T-helper 2 cell treated with Interferon-gamma antibody and Interleukin-4, amounts not matched to agents 5 μg/mL and 100 μg/mL, for 36 hours (primary cell): Measurements from ENCODE around the gene RSPH10B.
"Not testable (repeated sequence)": the region's sequence is repeated elsewhere in the genome, so short reads cannot be mapped to it uniquely, and the experiment has no call there.

Experiments
- DNase-seq: peaks from one replicate; pipeline ENCODE4 v3.0.0; 2021; ENCODE audit warnings: low spot score
- H3K27ac Mint-ChIP-seq: one replicate; pipeline ENCODE4 v1.8.0; 2021; ENCODE audit warnings: mild to moderate bottlenecking, mixed read lengths
- H3K27me3 Mint-ChIP-seq: one replicate; pipeline ENCODE4 v1.8.0; 2021; ENCODE audit warnings: low read depth, mixed read lengths
- H3K36me3 Mint-ChIP-seq: one replicate; pipeline ENCODE4 v1.8.0; 2021; ENCODE audit warnings: low read depth, mixed read lengths
- H3K4me1 Mint-ChIP-seq: one replicate; pipeline ENCODE4 v1.8.0; 2021; ENCODE audit warnings: low read depth, mixed read lengths
- H3K4me3 Mint-ChIP-seq: one replicate; pipeline ENCODE4 v1.8.0; 2022; ENCODE audit warnings: mild to moderate bottlenecking, moderate library complexity, mixed read lengths
- H3K9me3 Mint-ChIP-seq: one replicate; pipeline ENCODE4 v1.8.0; 2021; ENCODE audit warnings: mixed read lengths

RSPH10B gene

GRCh38 chr7:5973580-5973979 is 3.1 kb upstream of the RSPH10B start:
- not testable (repeated sequence) for H3K4me3 Mint-ChIP-seq, DNase-seq, H3K36me3 Mint-ChIP-seq, H3K27ac Mint-ChIP-seq, H3K27me3 Mint-ChIP-seq, H3K4me1 Mint-ChIP-seq, H3K9me3 Mint-ChIP-seq

- H3K4me3 Mint-ChIP-seq, DNase-seq, H3K27me3 Mint-ChIP-seq: not testable (repeated sequence)
Measured at GRCh38 chr7:5963810-5964209, 6.7 kb downstream of the RSPH10B start.

DNA sequence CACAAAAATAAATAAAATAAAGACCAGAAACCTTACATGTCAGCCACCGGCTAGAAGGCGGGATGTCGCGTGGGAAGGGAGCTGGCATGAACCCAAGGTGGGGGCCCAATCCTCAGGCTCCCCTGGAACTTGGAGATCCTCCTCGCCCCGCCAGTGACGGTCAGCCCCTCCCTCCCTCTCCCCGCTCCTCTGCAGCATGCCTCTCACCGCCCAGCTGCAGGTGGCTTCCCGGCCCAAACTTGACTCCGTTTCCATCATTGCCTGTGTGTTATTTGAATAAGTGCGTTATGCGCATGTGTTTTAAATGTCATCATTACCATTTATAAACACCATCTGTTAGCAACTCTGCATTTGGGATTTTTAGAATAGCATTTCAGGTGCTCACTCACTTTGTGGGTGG is 7.3 kb downstream of the RSPH10B start:
- H3K27me3 Mint-ChIP-seq, H3K4me1 Mint-ChIP-seq, H3K36me3 Mint-ChIP-seq, DNase-seq, H3K27ac Mint-ChIP-seq, H3K9me3 Mint-ChIP-seq, H3K4me3 Mint-ChIP-seq: not testable (repeated sequence)

More at GRCh38 chr7:5963810-5964209, 6.7 kb downstream of the RSPH10B start:
- not testable (repeated sequence) for H3K27ac Mint-ChIP-seq, H3K4me1 Mint-ChIP-seq, H3K9me3 Mint-ChIP-seq, H3K36me3 Mint-ChIP-seq

DNA sequence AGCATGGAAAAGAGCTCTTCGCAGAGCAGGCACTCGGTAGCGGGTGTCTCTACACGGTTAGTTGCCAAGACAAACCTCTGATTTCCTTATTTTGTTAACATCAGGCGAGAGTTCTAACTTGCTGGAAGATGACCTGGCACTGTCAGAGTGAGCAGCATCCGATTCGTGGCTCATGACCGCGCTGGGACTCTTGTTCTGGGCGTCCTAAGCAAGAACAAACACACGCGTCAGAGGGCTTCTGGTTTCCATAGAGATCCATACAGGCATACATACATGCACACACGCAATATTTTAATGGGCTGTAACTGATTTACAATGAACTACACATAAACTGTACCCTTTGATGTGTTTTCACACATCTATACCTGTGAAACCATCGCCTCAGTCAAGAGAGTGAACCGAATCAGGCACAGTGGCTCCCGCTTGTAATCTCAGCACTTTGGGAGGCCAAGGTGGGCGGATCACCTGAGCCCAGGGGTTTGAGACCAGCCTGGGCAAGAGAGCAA is 35.5 kb downstream of the RSPH10B start:
- DNase-seq, H3K27ac Mint-ChIP-seq, H3K27me3 Mint-ChIP-seq, H3K4me1 Mint-ChIP-seq, H3K36me3 Mint-ChIP-seq, H3K4me3 Mint-ChIP-seq, H3K9me3 Mint-ChIP-seq: not testable (repeated sequence)

DNA sequence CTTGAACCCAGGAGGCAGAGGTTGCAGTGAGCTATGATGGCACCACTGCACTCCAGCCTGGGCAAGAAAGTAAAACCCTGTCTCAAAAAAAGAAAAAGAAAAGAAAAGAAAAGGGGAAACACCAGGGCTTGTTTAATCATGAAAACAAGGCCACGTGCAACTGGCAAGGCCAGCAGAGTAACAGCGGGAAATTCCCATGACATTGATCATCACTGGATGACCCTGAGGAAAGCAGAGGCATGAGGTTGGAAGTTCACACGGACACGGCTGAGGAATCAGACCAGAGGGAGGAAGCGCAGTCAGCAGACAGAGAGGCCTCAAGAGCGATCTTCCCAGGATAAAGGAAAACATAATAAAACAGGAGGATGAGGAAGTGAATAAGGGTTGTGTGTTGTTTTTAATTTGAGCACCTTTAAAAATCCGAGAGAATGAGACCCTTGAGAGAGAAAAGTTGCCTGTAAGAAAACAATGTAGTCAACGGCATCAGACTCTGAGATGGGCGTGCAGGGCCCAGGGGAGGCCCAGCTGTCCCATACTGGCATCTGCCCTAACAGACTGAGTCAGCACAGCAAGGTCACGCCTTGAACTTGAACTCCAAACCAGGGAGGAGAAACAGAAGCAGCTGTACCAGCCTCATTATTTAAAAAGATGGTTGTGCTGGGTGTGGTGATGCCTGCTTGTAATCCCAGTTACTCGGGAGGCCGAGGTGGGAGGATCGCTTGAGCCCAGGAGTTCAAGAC is 38.4 kb downstream of the RSPH10B start:
- H3K27me3 Mint-ChIP-seq, H3K27ac Mint-ChIP-seq, H3K4me1 Mint-ChIP-seq, DNase-seq, H3K9me3 Mint-ChIP-seq, H3K4me3 Mint-ChIP-seq, H3K36me3 Mint-ChIP-seq: not testable (repeated sequence)

- H3K9me3 Mint-ChIP-seq, H3K27ac Mint-ChIP-seq, DNase-seq, H3K4me1 Mint-ChIP-seq, H3K27me3 Mint-ChIP-seq, H3K4me3 Mint-ChIP-seq, H3K36me3 Mint-ChIP-seq: not testable (repeated sequence)
Measured at GRCh38 chr7:5931250-5931649, 39.2 kb downstream of the RSPH10B start.

DNA sequence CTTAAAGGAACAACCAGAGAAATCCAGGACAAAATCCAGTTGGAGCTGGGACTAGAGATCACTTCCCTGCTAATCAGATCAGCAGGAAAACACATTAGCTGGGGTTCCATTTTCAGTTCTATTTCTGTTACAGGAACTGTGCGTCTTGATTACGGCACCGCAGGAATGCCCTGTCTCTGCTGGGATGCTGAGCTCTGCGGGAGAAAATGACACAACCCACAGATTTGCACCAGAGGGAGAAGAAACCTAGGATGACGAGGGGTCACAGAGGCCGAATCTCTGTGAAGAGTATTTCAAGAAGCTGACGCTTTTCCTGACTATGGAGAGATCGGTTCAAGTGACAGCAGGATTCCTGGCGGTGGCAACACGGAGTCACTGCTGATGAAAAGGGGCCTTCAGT is 40.2 kb downstream of the RSPH10B start:
- not testable (repeated sequence) for H3K27me3 Mint-ChIP-seq, DNase-seq, H3K9me3 Mint-ChIP-seq, H3K4me1 Mint-ChIP-seq, H3K36me3 Mint-ChIP-seq, H3K4me3 Mint-ChIP-seq, H3K27ac Mint-ChIP-seq

- not testable (repeated sequence) for H3K27ac Mint-ChIP-seq, H3K27me3 Mint-ChIP-seq, H3K4me3 Mint-ChIP-seq, H3K9me3 Mint-ChIP-seq, H3K36me3 Mint-ChIP-seq, H3K4me1 Mint-ChIP-seq, DNase-seq
Measured at GRCh38 chr7:5926263-5926870, 44.1 kb downstream of the RSPH10B start.

DNA sequence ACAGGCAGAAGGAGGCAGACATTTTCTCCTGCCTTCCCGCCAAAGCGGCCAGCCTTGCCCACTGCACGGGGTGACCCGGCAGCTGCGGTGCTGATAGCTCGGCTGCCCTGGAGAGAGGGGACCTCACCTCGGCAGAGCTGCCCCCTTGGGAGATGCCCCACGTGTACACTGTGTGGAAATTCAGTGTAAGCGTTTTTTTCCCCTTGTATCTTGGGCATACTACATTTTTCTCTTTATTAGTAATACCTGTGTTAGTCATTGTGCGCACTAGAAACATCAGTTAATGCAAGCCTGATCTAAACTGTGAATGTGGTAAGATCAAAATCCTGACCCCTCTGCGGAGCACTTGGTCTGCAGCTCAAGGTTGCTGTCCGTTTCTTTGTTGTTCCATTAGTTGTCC is 45.9 kb downstream of the RSPH10B start:
- not testable (repeated sequence) for H3K27me3 Mint-ChIP-seq, H3K4me1 Mint-ChIP-seq, H3K9me3 Mint-ChIP-seq, H3K4me3 Mint-ChIP-seq, H3K36me3 Mint-ChIP-seq, H3K27ac Mint-ChIP-seq, DNase-seq

GRCh38 chr7:5924180-5924579 is 46.3 kb downstream of the RSPH10B start:
- not testable (repeated sequence) for H3K4me3 Mint-ChIP-seq, H3K9me3 Mint-ChIP-seq, H3K27ac Mint-ChIP-seq, DNase-seq, H3K27me3 Mint-ChIP-seq, H3K4me1 Mint-ChIP-seq, H3K36me3 Mint-ChIP-seq

DNA sequence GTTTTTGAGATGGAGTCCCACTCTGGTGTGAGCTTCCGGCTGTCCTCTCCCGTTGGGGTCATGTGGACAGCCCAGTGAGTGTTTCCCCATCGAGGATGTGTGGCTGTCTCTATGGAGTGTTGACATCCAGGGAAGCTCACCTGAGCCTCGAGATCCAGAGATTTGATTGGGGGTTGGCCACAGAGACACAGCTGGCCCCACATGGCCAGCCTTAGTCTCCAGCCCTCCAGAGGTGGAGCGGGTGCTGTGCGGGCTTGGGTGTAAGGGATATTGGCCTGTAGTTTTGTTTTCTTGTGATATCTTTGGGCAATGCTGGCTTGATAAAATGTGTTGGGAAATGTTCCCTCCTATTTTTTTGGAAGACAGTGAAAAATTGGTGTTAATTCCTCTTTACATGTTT is 54.0 kb downstream of the RSPH10B start:
- DNase-seq, H3K4me1 Mint-ChIP-seq, H3K9me3 Mint-ChIP-seq, H3K27ac Mint-ChIP-seq, H3K4me3 Mint-ChIP-seq, H3K27me3 Mint-ChIP-seq, H3K36me3 Mint-ChIP-seq: not testable (repeated sequence)

- H3K4me1 Mint-ChIP-seq, H3K4me3 Mint-ChIP-seq, DNase-seq, H3K27me3 Mint-ChIP-seq, H3K27ac Mint-ChIP-seq, H3K9me3 Mint-ChIP-seq, H3K36me3 Mint-ChIP-seq: not testable (repeated sequence)
Measured at GRCh38 chr7:5908835-5909234, 61.7 kb downstream of the RSPH10B start.

GRCh38 chr7:5904726-5905125 is 65.8 kb downstream of the RSPH10B start:
- DNase-seq, H3K4me3 Mint-ChIP-seq, H3K27me3 Mint-ChIP-seq, H3K9me3 Mint-ChIP-seq, H3K27ac Mint-ChIP-seq, H3K4me1 Mint-ChIP-seq, H3K36me3 Mint-ChIP-seq: not testable (repeated sequence)

DNA sequence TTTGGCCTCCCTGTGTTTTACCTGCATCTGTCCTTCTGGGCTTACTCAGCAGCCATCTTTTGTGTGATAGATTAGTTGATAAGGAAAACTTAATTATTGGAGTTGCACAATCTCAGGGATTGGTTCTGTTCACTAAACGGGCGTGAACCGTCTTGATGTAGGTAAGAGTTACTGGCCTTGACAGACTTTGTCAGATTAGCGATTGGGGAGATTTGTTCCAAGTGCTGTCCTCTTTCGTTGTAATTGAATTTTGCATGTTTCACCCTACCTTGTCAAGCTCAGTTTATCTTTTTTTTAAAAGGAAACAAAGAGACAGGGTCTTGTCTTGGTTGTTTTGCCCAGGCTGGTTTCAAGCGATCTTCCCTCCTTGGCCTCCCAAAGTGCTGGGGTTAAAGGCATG is 67.5 kb downstream of the RSPH10B start:
- H3K4me3 Mint-ChIP-seq, H3K27ac Mint-ChIP-seq, H3K27me3 Mint-ChIP-seq, H3K36me3 Mint-ChIP-seq, H3K9me3 Mint-ChIP-seq, DNase-seq, H3K4me1 Mint-ChIP-seq: not testable (repeated sequence)
